Activated naive CD4-positive, alpha-beta T cell treated with anti-CD3 and anti-CD28 coated beads, Interleukin-2, amount 50 U/mL, for 16 hours (primary cell): Measurements from ENCODE around the gene SLC30A4.
"Not testable (repeated sequence)": the region's sequence is repeated elsewhere in the genome, so short reads cannot be mapped to it uniquely, and the experiment has no call there.

Source experiments
- DNase-seq: peaks from one replicate; pipeline ENCODE4 v3.0.0-alpha.2; 2020

Gene SLC30A4

GRCh38 chr15:45522328-45523165 lies at the start of gene SLC30A4:
Gene SLC30A4, minus strand, starts transcription at chr15:45522755. Its CDS starts 401 bp downstream, at chr15:45522354.
- peak; percentile 70 for DNase-seq

- DNase-seq, result no peak
Measured at GRCh38 chr15:45555934-45556608, 33.5 kb upstream of the SLC30A4 start.

- DNase-seq, result no peak
Measured at GRCh38 chr15:45551676-45552075, 29.1 kb upstream of the SLC30A4 start.

- DNase-seq, result no peak
Measured at GRCh38 chr15:45550436-45550835, 27.9 kb upstream of the SLC30A4 start.

- no peak for DNase-seq
Measured at GRCh38 chr15:45549541-45550220, 27.1 kb upstream of the SLC30A4 start.

- DNase-seq, result no peak
Measured at GRCh38 chr15:45548753-45549520, 26.4 kb upstream of the SLC30A4 start.

GRCh38 chr15:45546789-45547188 lies 24.2 kb upstream of the SLC30A4 start:
- no peak for DNase-seq

- no peak for DNase-seq
Measured at GRCh38 chr15:45544266-45545023, 21.9 kb upstream of the SLC30A4 start.

- no peak for DNase-seq
Measured at GRCh38 chr15:45543051-45543450, 20.5 kb upstream of the SLC30A4 start.

- DNase-seq, result no peak
Measured at GRCh38 chr15:45540531-45540930, 18.0 kb upstream of the SLC30A4 start.

GRCh38 chr15:45539680-45540079 lies 17.1 kb upstream of the SLC30A4 start:
- no peak for DNase-seq

- DNase-seq, result no peak
Measured at GRCh38 chr15:45536934-45537333, 14.4 kb upstream of the SLC30A4 start.

- no peak for DNase-seq
Measured at GRCh38 chr15:45535486-45536042, 13.0 kb upstream of the SLC30A4 start.

GRCh38 chr15:45534821-45535220 lies 12.3 kb upstream of the SLC30A4 start:
- no peak for DNase-seq

GRCh38 chr15:45532892-45533291 lies 10.3 kb upstream of the SLC30A4 start:
- DNase-seq, result not testable (repeated sequence)

- DNase-seq, result no peak
Measured at GRCh38 chr15:45529613-45530012, 7.1 kb upstream of the SLC30A4 start.

GRCh38 chr15:45527086-45527485 lies 4.5 kb upstream of the SLC30A4 start:
- DNase-seq, result no peak

GRCh38 chr15:45523166-45523460 lies 558 bp upstream of the SLC30A4 start:
- DNase-seq, result no peak

GRCh38 chr15:45521596-45522327 lies 793 bp downstream of the SLC30A4 start:
- DNase-seq, result no peak

GRCh38 chr15:45510758-45511280 lies 11.7 kb downstream of the SLC30A4 start:
- no peak for DNase-seq

GRCh38 chr15:45507143-45507542 lies 15.4 kb downstream of the SLC30A4 start:
- not testable (repeated sequence) for DNase-seq
